Keratinocyte (primary cell): ENCODE measurements around the gene DYNLRB1. TPM values are rescaled to one million over a fixed set of nuclear protein-coding genes. Genes with fewer than 3 reads are reported as not detected.

ENCODE experiments used
- DNase-seq: peaks from one replicate; pipeline ENCODE4 v3.0.0-alpha.2; 2011; ENCODE audit warnings: low read depth, missing footprints, low spot score
- FAIRE-seq: peaks from 2 replicates; lab custom pipeline; 2011; peaks lifted over from hg19 to GRCh38; lab: Jason Lieb, UNC
- H2AFZ ChIP-seq: 2 replicates; pipeline ENCODE4 v1.6.0; 2012; ENCODE audit warnings: low read length, control low read depth, inconsistent platforms; ENCODE audit not compliant: control insufficient read depth
- H3K27ac ChIP-seq: 2 replicates; pipeline ENCODE4 v1.5.1; 2011; ENCODE audit warnings: low read length; ENCODE audit not compliant: control insufficient read depth, insufficient read depth
- H3K27me3 ChIP-seq: 3 replicates; pipeline ENCODE4 v1.6.0; 2011; ENCODE audit warnings: low read length; ENCODE audit not compliant: control insufficient read depth, insufficient read depth; ENCODE audit errors: extremely low read depth
- H3K36me3 ChIP-seq, 2 experiments: 2 replicates in 1 of 2; 3 replicates in 1 of 2; pipeline ENCODE4 v1.5.1; 2011; ENCODE audit warnings: low read length in 2 of 2, mild to moderate bottlenecking in 1 of 2; ENCODE audit not compliant: control insufficient read depth in 2 of 2, insufficient read depth in 2 of 2; ENCODE audit errors: extremely low read depth in 1 of 2
- H3K4me1 ChIP-seq: 3 replicates; pipeline ENCODE4 v1.5.1; 2011; ENCODE audit warnings: low read length; ENCODE audit not compliant: control insufficient read depth, insufficient read depth; ENCODE audit errors: extremely low read depth
- H3K4me2 ChIP-seq: 3 replicates; pipeline ENCODE4 v1.6.0; 2011; ENCODE audit warnings: low read depth, low read length; ENCODE audit not compliant: control insufficient read depth, insufficient read depth; ENCODE audit errors: extremely low read depth
- H3K4me3 ChIP-seq, 3 experiments: fragments of 200-600 bp in 1 of 3; sonication (generic) in 1 of 3; 2 replicates in 2 of 3; 3 replicates in 1 of 3; pipeline ENCODE4 v1.5.1; 2011 to 2016; ENCODE audit warnings: low read length in 3 of 3, mild to moderate bottlenecking in 3 of 3, control low read depth in 2 of 3, inconsistent platforms in 1 of 3, low read depth in 1 of 3, mixed read lengths in 1 of 3, mixed run types in 1 of 3, moderate library complexity in 1 of 3; ENCODE audit not compliant: control insufficient read depth in 2 of 3, insufficient read depth in 2 of 3; ENCODE audit errors: extremely low read depth in 1 of 3
- H3K79me2 ChIP-seq: 2 replicates; pipeline ENCODE4 v1.6.0; 2012; ENCODE audit warnings: low read length; ENCODE audit not compliant: control insufficient read depth, insufficient read depth
- H3K9ac ChIP-seq: 3 replicates; pipeline ENCODE4 v1.6.0; 2011; ENCODE audit warnings: low read length; ENCODE audit not compliant: control insufficient read depth, insufficient read depth; ENCODE audit errors: extremely low read depth
- H3K9me1 ChIP-seq: 3 replicates; pipeline ENCODE4 v1.6.0; 2011; ENCODE audit warnings: low read length; ENCODE audit not compliant: control insufficient read depth, insufficient read depth; ENCODE audit errors: extremely low read depth
- H3K9me3 ChIP-seq: 2 replicates; pipeline ENCODE4 v1.5.1; 2012; ENCODE audit warnings: low read depth, low read length; ENCODE audit not compliant: control insufficient read depth
- H4K20me1 ChIP-seq: 3 replicates; pipeline ENCODE4 v1.6.0; 2011; ENCODE audit warnings: low read length; ENCODE audit not compliant: control insufficient read depth, insufficient read depth; ENCODE audit errors: extremely low read depth
- EZH2 ChIP-seq: IDR thresholded peaks from one replicate; pipeline ENCODE4 v1.6.1; 2012; ENCODE audit warnings: inconsistent platforms, mild to moderate bottlenecking, low read length, moderate library complexity
- dilution Hi-C: fragments of 300-500 bp; cut with MboI; formaldehyde crosslinking; loops from one replicate; pipeline ENCODE4 v1.7.0; 2020; ENCODE audit warnings: low sequenced_read_pairs; ENCODE audit not compliant: extremely low pct_ligation_motif_present
- polyA plus RNA-seq, 5 experiments: library from polyadenylated mRNA; depleted of rRNA in 3 of 5; stranded (reverse) in 3 of 5; stranded (forward) in 1 of 5; unstranded in 1 of 5; fragments of >200 nt; gene quantifications; 1 replicate in 1 of 5; 2 replicates in 3 of 5; 3 replicates in 1 of 5; pipeline versions ENCODE4 v1.2.1 to v1.2.3, GENCODE V29; 2011 to 2012; ENCODE audit warnings: missing spikeins in 2 of 5, low read depth in 1 of 5, low replicate concordance in 1 of 5
- TF ChIP-seq, protein P1 (sequence below), 3 experiments: IDR thresholded peaks in 1 of 3; conservative IDR thresholded peaks in 1 of 3; optimal IDR thresholded peaks in 1 of 3; 2 replicates in 2 of 3; 3 replicates in 1 of 3; pipeline versions ENCODE3 to v1.5.1; 2011; ENCODE audit warnings: low read length in 3 of 3, mild to moderate bottlenecking in 3 of 3, moderate library complexity in 2 of 3, control low read depth in 1 of 3, inconsistent platforms in 1 of 3; ENCODE audit not compliant: insufficient read depth in 2 of 3; ENCODE audit errors: extremely low read depth in 1 of 3

DYNLRB1 gene
- polyA plus RNA-seq, 1 donor (not counting 4 experiments of a cell fraction or from before 2014, with no cell fraction given) = 156 TPM

DNA sequence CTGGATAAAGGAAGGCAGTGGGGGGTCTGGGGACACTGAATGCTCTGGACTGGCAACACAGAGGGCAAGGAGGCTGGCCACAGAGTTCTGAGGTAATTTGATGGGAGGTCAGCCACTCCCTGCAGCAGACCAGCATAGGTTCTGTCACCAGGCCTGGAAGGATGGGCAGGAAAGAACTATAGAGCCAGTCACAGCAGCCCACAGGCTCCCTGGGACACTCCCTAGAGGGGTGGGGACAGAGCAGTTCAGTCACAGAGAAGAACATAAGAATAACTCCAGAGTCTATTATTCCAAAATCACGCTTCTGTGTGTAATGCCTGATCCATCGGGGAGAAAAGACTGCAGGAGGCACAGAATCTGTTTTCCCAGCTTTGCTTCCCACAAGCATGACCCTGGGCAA is 19.6 kb downstream of the DYNLRB1 start:
- Histone ChIP-seq H3K9ac (no peak overlapping the region), H3K27ac (no peak overlapping the region), H3K79me2 (peaks cover 6% of the 10 kb centered on the region), H3K4me1 (no peaks in the 10 kb centered on the region), H4K20me1 (peaks cover 19% of the 10 kb centered on the region), H3K36me3 (peaks cover 54 to 70% of the 10 kb centered on the region in 2 experiments), H3K4me3 (no peak overlapping the region), H3K9me3 (no peaks in the 10 kb centered on the region), H3K9me1 (peaks cover 3% of the 10 kb centered on the region), H2AFZ (no peak overlapping the region), H3K27me3 (no peaks in the 10 kb centered on the region), H3K4me2 (no peak overlapping the region)
- FAIRE-seq (no peak), DNase-seq (no peak)
- TF ChIP-seq, protein P1, sequence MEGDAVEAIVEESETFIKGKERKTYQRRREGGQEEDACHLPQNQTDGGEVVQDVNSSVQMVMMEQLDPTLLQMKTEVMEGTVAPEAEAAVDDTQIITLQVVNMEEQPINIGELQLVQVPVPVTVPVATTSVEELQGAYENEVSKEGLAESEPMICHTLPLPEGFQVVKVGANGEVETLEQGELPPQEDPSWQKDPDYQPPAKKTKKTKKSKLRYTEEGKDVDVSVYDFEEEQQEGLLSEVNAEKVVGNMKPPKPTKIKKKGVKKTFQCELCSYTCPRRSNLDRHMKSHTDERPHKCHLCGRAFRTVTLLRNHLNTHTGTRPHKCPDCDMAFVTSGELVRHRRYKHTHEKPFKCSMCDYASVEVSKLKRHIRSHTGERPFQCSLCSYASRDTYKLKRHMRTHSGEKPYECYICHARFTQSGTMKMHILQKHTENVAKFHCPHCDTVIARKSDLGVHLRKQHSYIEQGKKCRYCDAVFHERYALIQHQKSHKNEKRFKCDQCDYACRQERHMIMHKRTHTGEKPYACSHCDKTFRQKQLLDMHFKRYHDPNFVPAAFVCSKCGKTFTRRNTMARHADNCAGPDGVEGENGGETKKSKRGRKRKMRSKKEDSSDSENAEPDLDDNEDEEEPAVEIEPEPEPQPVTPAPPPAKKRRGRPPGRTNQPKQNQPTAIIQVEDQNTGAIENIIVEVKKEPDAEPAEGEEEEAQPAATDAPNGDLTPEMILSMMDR (optimal IDR thresholded peaks at IDR 0.05 in 1 of 3, IDR thresholded peaks at IDR 0.05 in 1 of 3, conservative IDR thresholded peaks at IDR 0.05 in 1 of 3; ENCODE audit: extremely low read depth in 1 of 3, insufficient read depth in 2 of 3, low read length in 3 of 3) = no peak
- no peak for TF ChIP-seq EZH2
- dilution Hi-C loops = no loop called here

DNA sequence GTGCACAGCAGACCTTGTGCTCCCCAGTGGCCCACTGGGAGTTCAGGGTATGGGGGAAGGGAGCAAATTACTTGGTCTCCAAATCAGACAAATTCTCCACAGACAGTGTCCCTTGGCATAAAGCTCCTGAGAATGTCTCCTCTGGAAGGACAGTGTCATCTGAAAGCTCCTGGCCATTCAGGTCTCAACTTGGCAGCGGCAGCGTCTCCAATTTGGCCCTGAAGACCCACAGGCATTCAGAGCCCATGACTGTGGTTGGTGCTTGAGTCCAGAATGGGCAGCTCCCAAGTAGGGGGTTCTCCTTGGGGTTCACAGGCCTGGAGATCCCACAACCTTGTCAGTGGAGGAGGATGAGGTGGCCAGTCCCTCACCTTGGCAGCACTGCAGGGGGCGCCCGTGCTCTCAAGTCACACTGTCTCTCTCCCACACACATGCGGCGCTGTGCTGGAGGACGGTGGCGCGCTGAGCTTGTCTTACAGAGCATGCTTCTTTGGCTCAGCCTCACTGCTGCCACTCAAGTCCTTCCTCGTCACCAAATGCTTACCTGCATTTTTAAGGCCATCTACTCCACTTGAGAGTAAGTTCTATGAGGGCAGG is 20.7 kb downstream of the DYNLRB1 start:
- no peak overlapping the region for H3K4me3 ChIP-seq
- H3K4me1 ChIP-seq = no peaks in the 10 kb centered on the region
- H2AFZ ChIP-seq = no peak overlapping the region
- H3K36me3 ChIP-seq = peaks cover 55 to 69% of the 10 kb centered on the region in 2 experiments
- peaks cover 2% of the 10 kb centered on the region for H3K79me2 ChIP-seq
- H3K9me1 ChIP-seq = peaks cover 3% of the 10 kb centered on the region
- no peak overlapping the region for H3K9ac ChIP-seq
- no peaks in the 10 kb centered on the region for H3K9me3 ChIP-seq
- H3K27ac ChIP-seq = no peak overlapping the region
- H3K4me2 ChIP-seq = no peak overlapping the region
- H4K20me1 ChIP-seq = peaks cover 13% of the 10 kb centered on the region
- no peak for DNase-seq
- TF ChIP-seq, protein P1 (optimal IDR thresholded peaks at IDR 0.05 in 1 of 3, IDR thresholded peaks at IDR 0.05 in 1 of 3, conservative IDR thresholded peaks at IDR 0.05 in 1 of 3; ENCODE audit: extremely low read depth in 1 of 3, insufficient read depth in 2 of 3, low read length in 3 of 3) = peak; percentile 28 to 72 (median 36)
- TF ChIP-seq EZH2 = no peak
- no peaks in the 10 kb centered on the region for H3K27me3 ChIP-seq
- no peak for FAIRE-seq
- dilution Hi-C loops = no loop called here
